ENCODE data around the gene SUN3. TPM values are rescaled to one million over a fixed set of nuclear protein-coding genes. Genes with fewer than 3 reads are reported as not detected.
"Not testable (repeated sequence)": the region's sequence is repeated elsewhere in the genome, so short reads cannot be mapped to it uniquely, and the experiment has no call there.

SUN3 gene
- total and polyA plus RNA-seq, 11 donors, result not detected

GRCh38 chr7:48004032-48004431, 24.9 kb downstream of the SUN3 start:
- Histone ChIP-seq H3K27me3 (peaks cover 0 to 4% (median 0%) of the 10 kb centered on the region in 9 donors), H3K27ac (no peak overlapping the region), H3K9me3 (peaks cover 0 to 6% (median 0%) of the 10 kb centered on the region in 12 donors), H3K4me1 (no peaks in the 10 kb centered on the region), H3K36me3 (no peaks in the 10 kb centered on the region), H3K4me3 (no peak overlapping the region)
- DNase-seq, result no peak
- intact Hi-C loops (cut with DNase I), result no loop called here
- no peak for ATAC-seq
- TF ChIP-seq POLR2A (IDR thresholded peaks at IDR 0.05), result no peak
- TF ChIP-seq, protein P1, sequence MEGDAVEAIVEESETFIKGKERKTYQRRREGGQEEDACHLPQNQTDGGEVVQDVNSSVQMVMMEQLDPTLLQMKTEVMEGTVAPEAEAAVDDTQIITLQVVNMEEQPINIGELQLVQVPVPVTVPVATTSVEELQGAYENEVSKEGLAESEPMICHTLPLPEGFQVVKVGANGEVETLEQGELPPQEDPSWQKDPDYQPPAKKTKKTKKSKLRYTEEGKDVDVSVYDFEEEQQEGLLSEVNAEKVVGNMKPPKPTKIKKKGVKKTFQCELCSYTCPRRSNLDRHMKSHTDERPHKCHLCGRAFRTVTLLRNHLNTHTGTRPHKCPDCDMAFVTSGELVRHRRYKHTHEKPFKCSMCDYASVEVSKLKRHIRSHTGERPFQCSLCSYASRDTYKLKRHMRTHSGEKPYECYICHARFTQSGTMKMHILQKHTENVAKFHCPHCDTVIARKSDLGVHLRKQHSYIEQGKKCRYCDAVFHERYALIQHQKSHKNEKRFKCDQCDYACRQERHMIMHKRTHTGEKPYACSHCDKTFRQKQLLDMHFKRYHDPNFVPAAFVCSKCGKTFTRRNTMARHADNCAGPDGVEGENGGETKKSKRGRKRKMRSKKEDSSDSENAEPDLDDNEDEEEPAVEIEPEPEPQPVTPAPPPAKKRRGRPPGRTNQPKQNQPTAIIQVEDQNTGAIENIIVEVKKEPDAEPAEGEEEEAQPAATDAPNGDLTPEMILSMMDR (IDR thresholded peaks at IDR 0.05), result no peak
- WGBS, 4 donors, result 34 to 59% (median 43%) methylated on average over 2 of the region's 2 CpGs

- H3K27ac ChIP-seq; H3K4me3 ChIP-seq; H3K27me3 ChIP-seq; ATAC-seq; H3K9me3 ChIP-seq; intact Hi-C loops (cut with DNase I); H3K36me3 ChIP-seq; H3K4me1 ChIP-seq; DNase-seq: not testable (repeated sequence)
- WGBS, 4 donors, result 70 to 84% (median 75%) methylated on average over 13 of the region's 13 CpGs
Observed at GRCh38 chr7:48000164-48000563, 28.7 kb downstream of the SUN3 start.

GRCh38 chr7:47999413-47999812, 29.5 kb downstream of the SUN3 start:
- Histone ChIP-seq H3K27me3 (no peaks in the 10 kb centered on the region), H3K9me3 (peaks cover 0 to 6% (median 0%) of the 10 kb centered on the region in 12 donors), H3K27ac (no peak overlapping the region), H3K4me3 (no peak overlapping the region), H3K36me3 (no peaks in the 10 kb centered on the region), H3K4me1 (no peaks in the 10 kb centered on the region)
- WGBS, 4 donors, result 97% methylated on average over 12 of the region's 12 CpGs
- intact Hi-C loops (cut with DNase I), result no loop called here
- no peak for TF ChIP-seq POLR2A (IDR thresholded peaks at IDR 0.05)
- TF ChIP-seq, protein P1 (IDR thresholded peaks at IDR 0.05), result no peak
- DNase-seq (no peak), ATAC-seq (no peak)

GRCh38 chr7:47992446-47992845, 36.5 kb downstream of the SUN3 start:
- DNase-seq, result no peak
- peak overlapping the region in 10 of 12 donors; percentile 15 to 64 (median 61) for H3K4me3 ChIP-seq
- intact Hi-C loops (cut with DNase I), result loop anchor here in 6 of 10 donors (1.0 to 5.0 kb wide), 4 partner anchors 95 to 118 kb away; partner anchors contain the start of gene UPP1 (in 1 of the 6)

GRCh38 chr7:47991741-47992311, 37.1 kb downstream of the SUN3 start:
- Histone ChIP-seq H3K4me1 (peaks cover 0 to 14% (median 0%) of the 10 kb centered on the region in 12 donors), H3K27ac (peak overlapping the region in 10 of 12 donors; percentile 28 to 76 (median 53)), H3K4me3 (peak overlapping the region; percentile 15 to 64 (median 60)), H3K9me3 (no peaks in the 10 kb centered on the region), H3K27me3 (no peaks in the 10 kb centered on the region), H3K36me3 (no peaks in the 10 kb centered on the region)
- WGBS, 4 donors, result 1 to 3% (median 2%) methylated on average over 25 to 26 of the region's 26 CpGs
- intact Hi-C loops (cut with DNase I), result loop anchor here (1.0 to 5.0 kb wide), 4 partner anchors 95 to 119 kb away; partner anchors contain the start of gene UPP1 (in 1 of the 10)
- TF ChIP-seq, protein P1 (IDR thresholded peaks at IDR 0.05), result peak; percentile 36 to 91 (median 66)
- no peak for TF ChIP-seq POLR2A (IDR thresholded peaks at IDR 0.05)
- DNase-seq (peak; percentile 87 to 95 (median 90)), ATAC-seq (peak; percentile 97 to 100 (median 99))

More at GRCh38 chr7:47992446-47992845, 36.5 kb downstream of the SUN3 start:
- H3K27ac ChIP-seq, result peak overlapping the region in 9 of 12 donors; percentile 28 to 76 (median 47)
- H3K36me3 ChIP-seq, result no peaks in the 10 kb centered on the region
- H3K4me1 ChIP-seq, result peaks cover 0 to 14% (median 0%) of the 10 kb centered on the region in 12 donors
- no peaks in the 10 kb centered on the region for H3K9me3 ChIP-seq
- 77 to 84% (median 82%) methylated on average over 3 of the region's 3 CpGs for WGBS, 4 donors
- H3K27me3 ChIP-seq, result no peaks in the 10 kb centered on the region
- no peak for TF ChIP-seq POLR2A (IDR thresholded peaks at IDR 0.05)
- no peak for ATAC-seq

Measured in heart left ventricle (tissue), 16 donors.